ENCODE data around the gene FANCC. TPM values are rescaled to one million over a fixed set of nuclear protein-coding genes. Genes with fewer than 3 reads are reported as not detected.
A peak's percentile ranks its signal among the peaks of the same experiment; 100 is the strongest.

Gene FANCC
- total and polyA plus RNA-seq, 2 of the 4 experiments (the other 2 are of a cell fraction) = 4.7 to 6.3 TPM

DNA sequence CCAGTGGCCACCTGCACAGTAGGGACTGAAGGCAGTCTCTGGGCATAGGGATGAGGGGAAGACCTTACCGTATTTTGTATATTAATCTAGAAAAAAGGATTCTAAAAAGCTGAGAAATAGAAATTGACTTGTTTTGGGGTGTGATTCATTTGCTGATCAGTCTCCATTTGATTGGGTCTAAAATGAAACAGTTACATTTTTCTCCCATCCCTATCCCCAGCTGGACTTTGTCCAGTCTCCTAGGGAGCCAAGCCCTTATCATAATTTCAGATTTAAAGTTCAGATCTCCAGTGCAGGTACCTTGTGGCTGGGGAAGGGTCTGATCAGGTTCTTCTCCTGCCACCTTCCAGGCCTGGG is 240.8 kb downstream of the FANCC start:
- Histone ChIP-seq H2BK15ac (ENCODE audit: low read depth, low read length) (no peak overlapping the region), H4K8ac (ENCODE audit: low read depth in 2 of 2, low read length in 2 of 2) (no peak overlapping the region), H3K9me1 (ENCODE audit: insufficient read depth, low read length) (peaks cover 32% of the 10 kb centered on the region), H3K9me3 (ENCODE audit: control insufficient read depth, insufficient read depth, low read length) (no peaks in the 10 kb centered on the region), H2BK5ac (ENCODE audit: low read depth, low read length, poor library complexity, severe bottlenecking) (no peak overlapping the region), H2BK120ac (ENCODE audit: low read depth, low read length) (no peak overlapping the region), H3K14ac (replicated peaks; ENCODE audit: low read depth, low read length) (no peak overlapping the region), H3K36me3 (ENCODE audit: control insufficient read depth, insufficient read depth, low read length) (peaks cover 54% of the 10 kb centered on the region), H2BK20ac (ENCODE audit: low read depth, low read length) (no peak overlapping the region), H2AK5ac (ENCODE audit: low read depth, low read length) (no peak overlapping the region), H3K27me3 (ENCODE audit: control insufficient read depth, insufficient read depth, low read length) (no peaks in the 10 kb centered on the region), H3K9ac (ENCODE audit: low read depth, low read length) (no peak overlapping the region), H3K4ac (ENCODE audit: low read depth, low read length) (0 out of 2 replicates have a peak overlapping the region, but pooled peaks have one; percentile 9), H3K56ac (ENCODE audit: extremely low read depth, insufficient read depth, low read length) (no peak overlapping the region), H3K4me2 (ENCODE audit: low read depth, low read length) (no peak overlapping the region), H3K4me3 (ENCODE audit: insufficient read depth, low read depth, low read length) (no peak overlapping the region), H3K4me1 (ENCODE audit: control insufficient read depth, insufficient read depth, low read length) (peaks cover 19% of the 10 kb centered on the region), H4K5ac (ENCODE audit: low read depth, low read length) (no peak overlapping the region), H4K91ac (ENCODE audit: insufficient read depth, low read depth, low read length) (no peak overlapping the region), H2AK9ac (replicated peaks; ENCODE audit: low read depth, low read length, poor library complexity) (no peak overlapping the region), H3K23ac (ENCODE audit: low read depth, low read length) (peak overlapping the region; percentile 27; the same call in 1 of the 2 replicates), H2AFZ (replicated peaks; ENCODE audit: low read length, poor library complexity) (no peak overlapping the region), H4K20me1 (ENCODE audit: insufficient read depth, low read length) (peaks cover 89% of the 10 kb centered on the region), H3K27ac (ENCODE audit: insufficient read depth, low read length) (no peak overlapping the region), H3K18ac (ENCODE audit: low read depth, low read length) (no peak overlapping the region), H3K79me1 (ENCODE audit: low read depth in 1 of 2, low read length in 2 of 2) (peaks cover 36 to 95% of the 10 kb centered on the region in 2 experiments)
- WGBS, 2 experiments (ENCODE audit: extremely low coverage in 2 of 2, insufficient read length in 1 of 2) = no CpG with 5 or more reads among the region's 1 CpG
- no TSS peak for BruUV-seq (replicated peaks)
- ATAC-seq (ENCODE audit: low read depth) (no peak), DNase-seq (no peak)
- dilution Hi-C loops (cut with HindIII; ENCODE audit: low sequenced_read_pairs, unreplicated experiment) = no loop called here
- TF ChIP-seq, protein P1, sequence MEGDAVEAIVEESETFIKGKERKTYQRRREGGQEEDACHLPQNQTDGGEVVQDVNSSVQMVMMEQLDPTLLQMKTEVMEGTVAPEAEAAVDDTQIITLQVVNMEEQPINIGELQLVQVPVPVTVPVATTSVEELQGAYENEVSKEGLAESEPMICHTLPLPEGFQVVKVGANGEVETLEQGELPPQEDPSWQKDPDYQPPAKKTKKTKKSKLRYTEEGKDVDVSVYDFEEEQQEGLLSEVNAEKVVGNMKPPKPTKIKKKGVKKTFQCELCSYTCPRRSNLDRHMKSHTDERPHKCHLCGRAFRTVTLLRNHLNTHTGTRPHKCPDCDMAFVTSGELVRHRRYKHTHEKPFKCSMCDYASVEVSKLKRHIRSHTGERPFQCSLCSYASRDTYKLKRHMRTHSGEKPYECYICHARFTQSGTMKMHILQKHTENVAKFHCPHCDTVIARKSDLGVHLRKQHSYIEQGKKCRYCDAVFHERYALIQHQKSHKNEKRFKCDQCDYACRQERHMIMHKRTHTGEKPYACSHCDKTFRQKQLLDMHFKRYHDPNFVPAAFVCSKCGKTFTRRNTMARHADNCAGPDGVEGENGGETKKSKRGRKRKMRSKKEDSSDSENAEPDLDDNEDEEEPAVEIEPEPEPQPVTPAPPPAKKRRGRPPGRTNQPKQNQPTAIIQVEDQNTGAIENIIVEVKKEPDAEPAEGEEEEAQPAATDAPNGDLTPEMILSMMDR (conservative IDR thresholded peaks at IDR 0.05; ENCODE audit: low read depth, low read length) = no peak
- TF ChIP-seq, protein P2, sequence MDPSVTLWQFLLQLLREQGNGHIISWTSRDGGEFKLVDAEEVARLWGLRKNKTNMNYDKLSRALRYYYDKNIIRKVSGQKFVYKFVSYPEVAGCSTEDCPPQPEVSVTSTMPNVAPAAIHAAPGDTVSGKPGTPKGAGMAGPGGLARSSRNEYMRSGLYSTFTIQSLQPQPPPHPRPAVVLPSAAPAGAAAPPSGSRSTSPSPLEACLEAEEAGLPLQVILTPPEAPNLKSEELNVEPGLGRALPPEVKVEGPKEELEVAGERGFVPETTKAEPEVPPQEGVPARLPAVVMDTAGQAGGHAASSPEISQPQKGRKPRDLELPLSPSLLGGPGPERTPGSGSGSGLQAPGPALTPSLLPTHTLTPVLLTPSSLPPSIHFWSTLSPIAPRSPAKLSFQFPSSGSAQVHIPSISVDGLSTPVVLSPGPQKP (IDR thresholded peaks at IDR 0.05; ENCODE audit: borderline replicate concordance, low read depth, low read length) = no peak
- TF ChIP-seq NFE2L2 (IDR thresholded peaks at IDR 0.05; ENCODE audit: low read depth, low read length) (no peak), MAFK (IDR thresholded peaks at IDR 0.05; ENCODE audit: low read depth, low read length) (no peak), POLR2A (IDR thresholded peaks at IDR 0.05; ENCODE audit: low read depth, low read length) (no peak), SMC3 (IDR thresholded peaks at IDR 0.05; ENCODE audit: low read depth, low read length) (no peak), MXI1 (IDR thresholded peaks at IDR 0.05; ENCODE audit: borderline replicate concordance, low read depth, low read length) (no peak), RAD21 (IDR thresholded peaks at IDR 0.05; ENCODE audit: low read length) (no peak), RFX5 (IDR thresholded peaks at IDR 0.05; ENCODE audit: low read depth, low read length) (no peak), BHLHE40 (IDR thresholded peaks at IDR 0.05; ENCODE audit: low read depth, low read length) (no peak)
- TF ChIP-seq, protein P3, sequence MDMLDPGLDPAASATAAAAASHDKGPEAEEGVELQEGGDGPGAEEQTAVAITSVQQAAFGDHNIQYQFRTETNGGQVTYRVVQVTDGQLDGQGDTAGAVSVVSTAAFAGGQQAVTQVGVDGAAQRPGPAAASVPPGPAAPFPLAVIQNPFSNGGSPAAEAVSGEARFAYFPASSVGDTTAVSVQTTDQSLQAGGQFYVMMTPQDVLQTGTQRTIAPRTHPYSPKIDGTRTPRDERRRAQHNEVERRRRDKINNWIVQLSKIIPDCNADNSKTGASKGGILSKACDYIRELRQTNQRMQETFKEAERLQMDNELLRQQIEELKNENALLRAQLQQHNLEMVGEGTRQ (IDR thresholded peaks at IDR 0.05; ENCODE audit: low read depth, low read length) = no peak
- intact Hi-C loops (cut with micrococcal nuclease) = loop anchor here (5.0 kb wide), 1 partner anchor 394 kb away; no protein-coding TSS in a partner anchor
- in situ Hi-C loops (cut with MboI; ENCODE audit: low sequenced_read_pairs) = no loop called here
- POLR2A ChIA-PET (ENCODE audit: unreplicated experiment) = no interaction called here
- CTCF ChIA-PET = no interaction called here

Data from IMR-90 (cell line).